Transverse colon (tissue), 3 donors: ENCODE results near the gene CDKAL1.

Experiments used
- CTCF ChIP-seq, 5 experiments: fragments of 200-600 bp in 3 of 5; fragments of 450-650 bp in 2 of 5; sonication (generic) in 3 of 5; IDR thresholded peaks; 1 replicate in 2 of 5; 2 replicates in 3 of 5; pipeline ENCODE4 v1.5.1; 2016 to 2017; ENCODE audit warnings: antibody characterized with exemption in 5 of 5, inconsistent platforms in 3 of 5, mild to moderate bottlenecking in 2 of 5, moderate library complexity in 1 of 5
- POLR2A ChIP-seq: fragments of 450-650 bp; IDR thresholded peaks from one replicate; pipeline ENCODE4 v1.6.1; 2016; ENCODE audit warnings: antibody characterized with exemption, mild to moderate bottlenecking, moderate library complexity

GRCh38 chr6:21026576-21027273, 492.5 kb downstream of the CDKAL1 start:
- no peak for TF ChIP-seq CTCF (IDR thresholded peaks at IDR 0.05)
- TF ChIP-seq POLR2A: no peak
